SK-MEL-5 (cell line): Measurements from ENCODE around the gene OR5C1. TPM values are rescaled to one million over a fixed set of nuclear protein-coding genes. Genes with fewer than 3 reads are reported as not detected.
A peak's percentile ranks its signal among the peaks of the same experiment; 100 is the strongest.
"Not testable (repeated sequence)": the region's sequence is repeated elsewhere in the genome, so short reads cannot be mapped to it uniquely, and the experiment has no call there.

Source experiments
- DNase-seq: peaks from one replicate; pipeline ENCODE4 v3.0.0-alpha.2; 2016; ENCODE audit warnings: low read depth, low spot score
- in situ Hi-C: cut with HindIII; loops from 2 replicates; pipeline ENCODE4 v1.10.0; 2016; ENCODE audit warnings: low sequenced_read_pairs, high pct_unique_total_duplicates, low pct_unique_long_range_greater_than_20kb
- total RNA-seq: library from RNA; depleted of rRNA; stranded (reverse); fragments of >200 nt; shearing (Covaris generic); gene quantifications from 2 replicates; pipeline ENCODE4 v1.2.3, GENCODE V29; 2014

Gene OR5C1
- total RNA-seq, 1 experiment from 2014 or later, result not detected

GRCh38 chr9:122807271-122807900 is 18.7 kb downstream of the OR5C1 start:
- no peak for DNase-seq
- in situ Hi-C loops, result no loop called here

DNA sequence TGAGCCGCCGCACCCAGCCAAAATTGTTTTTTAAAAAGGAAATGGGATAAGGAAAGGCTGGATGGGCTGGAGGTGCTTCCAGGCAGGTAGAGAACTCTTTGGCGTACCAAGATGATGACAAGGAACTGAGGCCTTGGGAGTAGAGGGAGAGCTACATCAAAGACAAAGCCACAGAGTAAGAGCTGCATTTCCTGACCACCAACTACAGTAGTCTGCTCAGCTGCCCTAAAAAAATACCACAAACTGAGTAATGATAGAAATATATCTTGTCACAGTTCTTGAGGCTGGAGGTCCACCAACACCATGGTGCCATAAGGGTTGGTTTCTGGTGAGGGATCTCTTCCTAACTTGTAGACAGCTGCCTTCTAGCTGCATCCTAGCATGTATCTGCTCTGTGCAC is 19.4 kb downstream of the OR5C1 start:
- in situ Hi-C loops, result no loop called here
- no peak for DNase-seq

- DNase-seq, in situ Hi-C loops: not testable (repeated sequence)
Measured at GRCh38 chr9:122809261-122809660, 20.5 kb downstream of the OR5C1 start.

DNA sequence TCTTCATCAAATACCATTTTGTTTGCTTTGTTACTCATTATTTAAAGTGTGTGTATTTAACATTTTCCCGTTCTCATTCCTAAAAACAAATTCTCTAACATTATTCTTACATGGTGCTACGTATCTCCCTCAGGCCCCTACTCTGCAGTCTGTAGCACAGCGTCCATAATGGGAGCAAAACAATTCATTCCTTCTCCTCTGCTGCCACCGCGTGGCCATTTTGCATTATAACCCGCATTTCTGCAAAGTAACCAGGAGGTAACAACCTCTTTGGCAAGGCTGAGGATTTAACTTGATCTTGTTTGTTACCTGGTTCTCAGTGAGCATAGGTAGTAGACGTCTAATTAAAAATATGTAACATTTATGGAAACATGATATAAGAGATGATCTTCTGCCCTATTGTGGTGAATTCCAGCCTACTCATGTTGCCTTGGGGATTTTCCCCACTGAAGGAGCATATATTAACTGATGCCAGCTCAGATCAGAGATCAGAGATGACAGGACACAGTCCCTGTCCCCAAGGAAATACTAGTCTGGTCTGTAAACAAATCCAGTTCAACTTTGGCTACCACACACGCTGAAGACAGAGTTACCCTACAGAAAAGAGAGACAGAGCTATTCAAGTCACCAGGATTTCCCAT is 21.7 kb downstream of the OR5C1 start:
- DNase-seq, result peak; percentile 87
- in situ Hi-C loops, result no loop called here

- in situ Hi-C loops, result no loop called here
- DNase-seq, result no peak
Measured at GRCh38 chr9:122812736-122813135, 24.0 kb downstream of the OR5C1 start.

DNA sequence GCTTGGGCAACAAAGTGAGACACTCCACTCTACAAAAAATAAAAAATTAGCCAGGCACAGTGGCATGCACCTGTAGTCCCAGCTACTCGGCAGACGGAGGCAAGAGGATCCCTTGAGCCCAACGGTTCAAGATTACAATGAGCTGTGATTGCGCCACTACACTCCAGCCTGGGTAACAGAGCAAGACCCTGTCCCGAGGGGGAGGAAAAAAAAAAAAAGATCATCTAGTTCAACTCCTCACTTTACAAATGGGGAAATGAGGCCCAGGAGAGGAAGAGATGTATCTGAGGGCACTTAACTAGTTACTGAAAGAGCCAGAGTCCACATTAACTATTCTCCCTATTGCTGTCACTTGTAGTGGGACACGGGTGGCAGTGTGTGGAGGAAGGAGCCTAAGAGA is 25.8 kb downstream of the OR5C1 start:
- DNase-seq, result no peak
- in situ Hi-C loops, result no loop called here

DNA sequence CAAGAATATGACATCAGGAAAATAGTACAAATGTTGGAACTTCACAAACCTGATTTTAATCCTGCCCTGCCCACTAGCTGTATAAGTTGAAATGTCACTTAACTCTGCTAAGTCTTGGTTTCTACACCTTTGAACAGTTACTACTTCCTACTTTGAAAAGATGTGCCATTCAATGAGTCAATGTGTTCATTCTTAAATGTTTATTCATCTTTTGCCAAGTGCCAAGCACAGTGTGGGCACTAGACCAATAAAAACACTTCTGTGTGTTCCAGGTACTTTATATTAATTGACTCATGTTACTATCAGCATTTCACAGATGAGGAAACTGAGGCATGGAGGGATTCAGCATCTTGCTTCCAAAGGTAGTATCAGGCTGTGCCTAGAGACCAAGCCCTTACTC is 26.8 kb downstream of the OR5C1 start:
- in situ Hi-C loops, result no loop called here
- DNase-seq, result no peak

GRCh38 chr9:122816163-122816867 is 27.6 kb downstream of the OR5C1 start:
- in situ Hi-C loops, result no loop called here
- DNase-seq, result no peak

- in situ Hi-C loops, result no loop called here
- DNase-seq, result no peak
Measured at GRCh38 chr9:122819326-122819725, 30.6 kb downstream of the OR5C1 start.

DNA sequence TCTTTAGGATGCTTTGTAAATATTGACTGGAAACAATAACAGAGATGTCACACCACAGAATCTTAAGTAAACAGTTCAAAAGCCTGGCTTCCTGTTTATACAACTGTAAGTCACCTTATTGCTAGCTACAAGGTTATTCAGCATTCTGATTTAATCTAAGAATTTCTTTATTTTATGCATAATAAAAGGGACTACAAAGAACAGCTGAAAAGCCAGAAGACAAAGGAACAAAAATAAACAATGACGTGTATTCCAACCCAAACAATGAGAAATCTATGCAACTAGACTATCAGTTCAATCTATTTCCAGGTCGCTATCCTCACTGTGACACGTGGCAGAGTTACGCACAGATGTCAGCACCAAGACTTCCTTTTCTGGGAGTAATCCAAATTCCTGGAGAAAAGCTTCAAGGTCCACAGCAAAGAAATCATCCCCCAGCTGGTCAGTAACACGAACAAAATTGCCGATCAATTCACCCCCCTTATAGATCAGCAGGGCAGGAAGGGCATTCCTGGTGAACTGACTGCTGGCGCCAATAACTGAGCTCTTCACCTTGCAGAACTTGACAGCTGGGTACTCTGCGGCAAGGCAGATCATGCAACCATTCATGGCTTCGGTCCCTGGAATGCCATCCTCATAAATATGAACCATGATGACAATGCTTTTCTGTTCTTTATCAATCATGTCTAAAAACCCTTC is 31.2 kb downstream of the OR5C1 start:
- in situ Hi-C loops, result no loop called here
- no peak for DNase-seq

GRCh38 chr9:122820490-122820845 is 31.7 kb downstream of the OR5C1 start:
- in situ Hi-C loops, result no loop called here
- DNase-seq, result no peak

DNA sequence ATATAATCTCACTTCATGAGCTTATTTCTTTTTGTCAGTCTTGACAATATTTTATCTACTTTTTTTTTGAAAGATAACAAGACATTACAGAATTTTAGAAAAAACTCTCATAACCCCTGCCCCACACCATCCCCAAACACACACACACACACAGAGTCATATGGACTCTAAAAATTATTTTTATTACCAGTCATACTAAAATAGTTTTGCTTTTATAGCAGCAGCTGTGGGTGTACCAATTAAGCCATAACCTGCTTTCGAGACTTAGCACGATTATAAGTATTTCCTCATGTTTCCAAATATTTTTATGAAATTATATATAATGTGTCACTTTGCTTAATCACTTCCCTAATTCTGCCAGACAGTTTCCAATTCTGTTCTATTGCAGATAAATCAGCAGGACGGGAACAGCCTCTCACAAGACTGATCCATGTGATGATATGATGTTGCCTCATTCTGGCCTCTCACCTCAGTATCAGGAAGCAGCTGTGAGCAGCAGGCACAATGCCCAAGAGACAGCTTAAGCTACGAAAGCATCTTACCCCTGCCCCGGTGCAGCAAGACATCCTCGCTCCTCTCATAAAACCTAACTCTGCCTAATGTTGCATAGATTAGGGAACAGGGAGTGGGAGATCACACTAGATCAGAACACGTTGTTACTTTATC is 32.7 kb downstream of the OR5C1 start:
- DNase-seq, result no peak
- in situ Hi-C loops, result no loop called here

DNA sequence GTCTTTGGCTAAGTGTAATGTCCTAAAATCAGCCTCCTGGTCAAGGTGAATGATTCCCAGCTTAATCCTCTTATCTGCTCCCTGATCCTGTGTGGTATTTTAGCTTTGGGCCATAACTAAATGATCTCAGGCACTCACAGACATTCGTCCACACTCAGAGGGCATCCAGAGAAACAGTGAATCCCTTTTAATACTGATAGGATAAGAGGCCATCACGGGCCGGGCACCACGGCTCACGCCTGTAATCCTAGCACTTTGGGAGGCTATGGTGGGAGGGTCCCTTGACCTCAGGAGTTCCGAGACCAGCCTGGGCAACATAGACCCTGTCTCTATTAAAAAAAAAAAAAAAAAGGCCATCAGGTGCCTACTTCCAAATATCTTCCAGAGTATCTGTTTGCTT is 33.3 kb downstream of the OR5C1 start:
- in situ Hi-C loops, result no loop called here
- no peak for DNase-seq

GRCh38 chr9:122822938-122823337 is 34.2 kb downstream of the OR5C1 start:
- in situ Hi-C loops, result no loop called here
- DNase-seq, result no peak

GRCh38 chr9:122827761-122828093 is 39.0 kb downstream of the OR5C1 start:
- in situ Hi-C loops, result no loop called here
- no peak for DNase-seq

GRCh38 chr9:122828965-122829284 is 40.2 kb downstream of the OR5C1 start:
- DNase-seq, in situ Hi-C loops: not testable (repeated sequence)

- no peak for DNase-seq
- in situ Hi-C loops, result no loop called here
Measured at GRCh38 chr9:122832194-122832593, 43.5 kb downstream of the OR5C1 start.

GRCh38 chr9:122835313-122835731 is 46.6 kb downstream of the OR5C1 start:
- peak; percentile 16 for DNase-seq
- in situ Hi-C loops, result no loop called here
